ENCODE results near the gene KAT8.
A peak's percentile ranks its signal among the peaks of the same experiment; 100 is the strongest.

The KAT8 gene

GRCh38 chr16:31134091-31134571 is 16.7 kb downstream of the KAT8 start:
- H3K9ac ChIP-seq (ENCODE audit: low read length) = no peak overlapping the region
- H2BK120ac ChIP-seq (ENCODE audit: insufficient read depth, low read length, poor library complexity) = no peak overlapping the region
- WGBS (ENCODE audit: extremely low coverage, insufficient coverage, insufficient read length) = no CpG with 5 or more reads among the region's 5 CpGs
- H3K79me1 ChIP-seq (ENCODE audit: low read length) = peaks cover 29% of the 10 kb centered on the region
- DNase-seq = peak in 1 of 2 donors; percentile 16
- H3K4ac ChIP-seq (ENCODE audit: low read depth, low read length) = peak overlapping the region; percentile 96
- H3K23ac ChIP-seq (ENCODE audit: low read length) = no peak overlapping the region
- H2AFZ ChIP-seq (ENCODE audit: insufficient read depth, low read length, poor library complexity) = no peak overlapping the region
- H3K4me1 ChIP-seq (ENCODE audit: control insufficient read depth in 1 of 2, insufficient read depth in 2 of 2, low read length in 2 of 2) = peaks cover 52 to 56% of the 10 kb centered on the region in 2 experiments
- no peak overlapping the region for H4K12ac ChIP-seq (ENCODE audit: low read depth, low read length)
- H3K27ac ChIP-seq (ENCODE audit: low read depth, low read length) = no peak overlapping the region
- H3K18ac ChIP-seq (ENCODE audit: low read length) = no peak overlapping the region
- H2AK5ac ChIP-seq (ENCODE audit: low read length) = no peak overlapping the region
- peaks cover 6% of the 10 kb centered on the region for H3K9me3 ChIP-seq (ENCODE audit: insufficient read depth, low read depth, low read length)
- peaks cover 26 to 32% of the 10 kb centered on the region in 2 experiments for H3K36me3 ChIP-seq (ENCODE audit: control insufficient read depth in 1 of 2, insufficient read depth in 2 of 2, low read length in 2 of 2)
- H3K27me3 ChIP-seq (ENCODE audit: insufficient read depth, low read length) = no peaks in the 10 kb centered on the region
- H2BK5ac ChIP-seq (ENCODE audit: low read depth, low read length, poor library complexity) = no peak overlapping the region
- no peak overlapping the region for H3K14ac ChIP-seq (ENCODE audit: low read length)
- peaks cover 17% of the 10 kb centered on the region for H3K79me2 ChIP-seq (ENCODE audit: control insufficient read depth, insufficient read depth, low read length, poor library complexity)
- no peak overlapping the region for H4K8ac ChIP-seq (ENCODE audit: low read depth, low read length)
- H3K4me3 ChIP-seq (ENCODE audit: low read depth, low read length) = peak overlapping the region; percentile 80
- H2BK12ac ChIP-seq (ENCODE audit: low read length) = no peak overlapping the region
- no peak overlapping the region for H4K91ac ChIP-seq (ENCODE audit: low read depth, low read length)
- H3K4me2 ChIP-seq (ENCODE audit: low read length) = peak overlapping the region; percentile 88

- H3K14ac ChIP-seq (ENCODE audit: low read length) = peak overlapping the region; percentile 85
- H3K36me3 ChIP-seq (ENCODE audit: control insufficient read depth in 1 of 2, insufficient read depth in 2 of 2, low read length in 2 of 2) = peaks cover 26 to 32% of the 10 kb centered on the region in 2 experiments
- H3K9ac ChIP-seq (ENCODE audit: low read length) = peak overlapping the region; percentile 74
- H3K4me2 ChIP-seq (ENCODE audit: low read length) = peak overlapping the region; percentile 88
- peak overlapping the region; percentile 14 for H2AK5ac ChIP-seq (ENCODE audit: low read length)
- H3K9me3 ChIP-seq (ENCODE audit: insufficient read depth, low read depth, low read length) = peaks cover 6% of the 10 kb centered on the region
- DNase-seq = peak; percentile 46 to 69
- H3K4ac ChIP-seq (ENCODE audit: low read depth, low read length) = peak overlapping the region; percentile 96
- H3K27ac ChIP-seq (ENCODE audit: low read depth, low read length) = peak overlapping the region; percentile 60
- H4K8ac ChIP-seq (ENCODE audit: low read depth, low read length) = peak overlapping the region; percentile 79
- peaks cover 32% of the 10 kb centered on the region for H3K79me1 ChIP-seq (ENCODE audit: low read length)
- no peak overlapping the region for H2BK12ac ChIP-seq (ENCODE audit: low read length)
- no peak overlapping the region for H3K23ac ChIP-seq (ENCODE audit: low read length)
- H3K27me3 ChIP-seq (ENCODE audit: insufficient read depth, low read length) = no peaks in the 10 kb centered on the region
- no CpG with 5 or more reads among the region's 18 CpGs for WGBS (ENCODE audit: extremely low coverage, insufficient coverage, insufficient read length)
- H4K91ac ChIP-seq (ENCODE audit: low read depth, low read length) = peak overlapping the region; percentile 87
- H3K18ac ChIP-seq (ENCODE audit: low read length) = peak overlapping the region; percentile 82
- peak overlapping the region; percentile 39 for H2BK5ac ChIP-seq (ENCODE audit: low read depth, low read length, poor library complexity)
- peak overlapping the region; percentile 40 for H2AFZ ChIP-seq (ENCODE audit: insufficient read depth, low read length, poor library complexity)
- peak overlapping the region; percentile 57 for H4K12ac ChIP-seq (ENCODE audit: low read depth, low read length)
- peaks cover 52 to 59% of the 10 kb centered on the region in 2 experiments for H3K4me1 ChIP-seq (ENCODE audit: control insufficient read depth in 1 of 2, insufficient read depth in 2 of 2, low read length in 2 of 2)
- peak overlapping the region; percentile 77 for H2BK120ac ChIP-seq (ENCODE audit: insufficient read depth, low read length, poor library complexity)
- peaks cover 17% of the 10 kb centered on the region for H3K79me2 ChIP-seq (ENCODE audit: control insufficient read depth, insufficient read depth, low read length, poor library complexity)
- peak overlapping the region; percentile 80 for H3K4me3 ChIP-seq (ENCODE audit: low read depth, low read length)
Observed at GRCh38 chr16:31134625-31135534, 17.4 kb downstream of the KAT8 start.

GRCh38 chr16:31135535-31136286 is 18.2 kb downstream of the KAT8 start, which contains the start of gene PRSS8:
TSS of gene PRSS8 (minus strand) at chr16:31135727. CDS start at chr16:31135498, 229 bp downstream.
- H3K79me1 ChIP-seq (ENCODE audit: low read length) = peaks cover 26% of the 10 kb centered on the region
- H3K27me3 ChIP-seq (ENCODE audit: insufficient read depth, low read length) = no peaks in the 10 kb centered on the region
- H2BK120ac ChIP-seq (ENCODE audit: insufficient read depth, low read length, poor library complexity) = peak within 1 kb of the TSS; percentile 77
- peak within 1 kb of the TSS; percentile 96 for H3K4ac ChIP-seq (ENCODE audit: low read depth, low read length)
- H3K4me2 ChIP-seq (ENCODE audit: low read length) = peak within 1 kb of the TSS; percentile 88
- H2AFZ ChIP-seq (ENCODE audit: insufficient read depth, low read length, poor library complexity) = peak within 1 kb of the TSS; percentile 40
- H3K18ac ChIP-seq (ENCODE audit: low read length) = peak within 1 kb of the TSS; percentile 82
- H4K91ac ChIP-seq (ENCODE audit: low read depth, low read length) = peak within 1 kb of the TSS; percentile 87
- H3K9ac ChIP-seq (ENCODE audit: low read length) = peak within 1 kb of the TSS; percentile 74
- peak within 1 kb of the TSS; percentile 60 for H3K27ac ChIP-seq (ENCODE audit: low read depth, low read length)
- peak within 1 kb of the TSS; percentile 14 for H2AK5ac ChIP-seq (ENCODE audit: low read length)
- H4K12ac ChIP-seq (ENCODE audit: low read depth, low read length) = peak within 1 kb of the TSS; percentile 57
- peak within 1 kb of the TSS; percentile 85 for H3K14ac ChIP-seq (ENCODE audit: low read length)
- WGBS (ENCODE audit: extremely low coverage, insufficient coverage, insufficient read length) = no CpG with 5 or more reads among the region's 22 CpGs
- peaks cover 48 to 53% of the 10 kb centered on the region in 2 experiments for H3K4me1 ChIP-seq (ENCODE audit: control insufficient read depth in 1 of 2, insufficient read depth in 2 of 2, low read length in 2 of 2)
- peaks cover 6% of the 10 kb centered on the region for H3K9me3 ChIP-seq (ENCODE audit: insufficient read depth, low read depth, low read length)
- H4K8ac ChIP-seq (ENCODE audit: low read depth, low read length) = peak within 1 kb of the TSS; percentile 79
- H2BK5ac ChIP-seq (ENCODE audit: low read depth, low read length, poor library complexity) = peak within 1 kb of the TSS; percentile 39
- peaks cover 17% of the 10 kb centered on the region for H3K79me2 ChIP-seq (ENCODE audit: control insufficient read depth, insufficient read depth, low read length, poor library complexity)
- peak within 1 kb of the TSS; percentile 56 for H3K23ac ChIP-seq (ENCODE audit: low read length)
- H3K36me3 ChIP-seq (ENCODE audit: control insufficient read depth in 1 of 2, insufficient read depth in 2 of 2, low read length in 2 of 2) = peaks cover 26 to 30% of the 10 kb centered on the region in 2 experiments
- H3K4me3 ChIP-seq (ENCODE audit: low read depth, low read length) = peak within 1 kb of the TSS; percentile 80
- DNase-seq = peak; percentile 92 to 94
- no peak within 1 kb of the TSS for H2BK12ac ChIP-seq (ENCODE audit: low read length)

GRCh38 chr16:31136287-31136662 is 18.8 kb downstream of the KAT8 start:
- no peak overlapping the region for H3K4ac ChIP-seq (ENCODE audit: low read depth, low read length)
- no peak overlapping the region for H2BK5ac ChIP-seq (ENCODE audit: low read depth, low read length, poor library complexity)
- H3K79me2 ChIP-seq (ENCODE audit: control insufficient read depth, insufficient read depth, low read length, poor library complexity) = peaks cover 17% of the 10 kb centered on the region
- H3K23ac ChIP-seq (ENCODE audit: low read length) = no peak overlapping the region
- no peak overlapping the region for H4K91ac ChIP-seq (ENCODE audit: low read depth, low read length)
- H4K12ac ChIP-seq (ENCODE audit: low read depth, low read length) = no peak overlapping the region
- no peak overlapping the region for H2BK12ac ChIP-seq (ENCODE audit: low read length)
- peaks cover 6% of the 10 kb centered on the region for H3K9me3 ChIP-seq (ENCODE audit: insufficient read depth, low read depth, low read length)
- no peak overlapping the region for H3K27ac ChIP-seq (ENCODE audit: low read depth, low read length)
- no CpG with 5 or more reads among the region's 6 CpGs for WGBS (ENCODE audit: extremely low coverage, insufficient coverage, insufficient read length)
- peaks cover 23% of the 10 kb centered on the region for H3K79me1 ChIP-seq (ENCODE audit: low read length)
- H4K8ac ChIP-seq (ENCODE audit: low read depth, low read length) = no peak overlapping the region
- no peak overlapping the region for H3K4me2 ChIP-seq (ENCODE audit: low read length)
- no peak overlapping the region for H3K4me3 ChIP-seq (ENCODE audit: low read depth, low read length)
- H3K27me3 ChIP-seq (ENCODE audit: insufficient read depth, low read length) = no peaks in the 10 kb centered on the region
- peaks cover 26% of the 10 kb centered on the region in 2 experiments for H3K36me3 ChIP-seq (ENCODE audit: control insufficient read depth in 1 of 2, insufficient read depth in 2 of 2, low read length in 2 of 2)
- H2BK120ac ChIP-seq (ENCODE audit: insufficient read depth, low read length, poor library complexity) = no peak overlapping the region
- no peak overlapping the region for H2AK5ac ChIP-seq (ENCODE audit: low read length)
- no peak for DNase-seq
- H3K9ac ChIP-seq (ENCODE audit: low read length) = no peak overlapping the region
- no peak overlapping the region for H3K18ac ChIP-seq (ENCODE audit: low read length)
- H2AFZ ChIP-seq (ENCODE audit: insufficient read depth, low read length, poor library complexity) = no peak overlapping the region
- no peak overlapping the region for H3K14ac ChIP-seq (ENCODE audit: low read length)
- H3K4me1 ChIP-seq (ENCODE audit: control insufficient read depth in 1 of 2, insufficient read depth in 2 of 2, low read length in 2 of 2) = peaks cover 44 to 49% of the 10 kb centered on the region in 2 experiments
